Activated CD8-positive, alpha-beta memory T cell treated with anti-CD3 and anti-CD28 coated beads for 1 hour (primary cell): ENCODE measurements around the gene USP16.
"Not testable (repeated sequence)": the region's sequence is repeated elsewhere in the genome, so short reads cannot be mapped to it uniquely, and the experiment has no call there.

ENCODE experiments used
- DNase-seq, 2 donors: peaks; one replicate each; pipeline ENCODE4 v3.0.0-alpha.2; 2020; ENCODE audit warnings: low read depth in 1 of 2; ENCODE audit errors: extremely low read depth in 1 of 2

The USP16 gene

GRCh38 chr21:29024474-29025327 lies at the start of gene USP16:
TSS of gene USP16 (plus strand) at chr21:29024668. CDS start at chr21:29027914, 3,246 bp downstream.
- peak; percentile 86 to 87 for DNase-seq

DNA sequence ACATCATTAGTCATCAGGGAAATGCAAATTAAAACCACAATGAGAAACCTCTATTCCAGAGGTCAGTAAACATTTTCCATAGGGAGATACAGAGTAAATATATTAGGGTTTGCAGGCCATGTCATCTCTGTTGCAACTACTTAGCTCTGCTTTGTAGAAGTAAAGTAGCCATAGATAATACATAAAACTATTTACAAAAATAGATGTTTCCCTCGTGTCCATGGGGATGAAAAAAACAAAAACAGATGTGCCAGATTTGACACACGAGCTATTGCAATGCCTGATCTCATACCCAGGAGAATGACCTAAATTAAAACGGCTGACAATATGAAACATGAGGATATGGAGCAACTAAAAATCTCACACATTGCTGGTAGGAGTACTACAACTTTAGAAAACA lies 49.1 kb upstream of the USP16 start:
- no peak for DNase-seq

DNA sequence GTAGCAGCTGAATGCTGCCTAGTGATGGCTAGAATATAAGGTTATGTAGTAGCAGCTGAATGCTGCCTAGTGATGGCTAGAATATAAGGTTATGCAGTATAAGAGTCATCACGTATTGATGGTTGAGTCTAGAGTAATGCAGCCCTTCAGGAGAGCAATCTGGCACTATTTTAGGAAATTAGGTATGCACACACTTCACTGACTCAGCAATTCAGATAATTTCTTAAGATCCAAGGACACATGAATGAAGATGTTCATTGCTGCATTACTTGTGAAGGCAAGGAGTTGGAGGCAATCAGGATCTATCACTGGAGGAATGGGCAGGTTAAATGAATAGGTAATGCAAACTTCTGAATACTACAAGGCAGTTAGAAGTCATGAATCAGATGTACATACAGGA lies 45.4 kb upstream of the USP16 start:
- no peak for DNase-seq

DNA sequence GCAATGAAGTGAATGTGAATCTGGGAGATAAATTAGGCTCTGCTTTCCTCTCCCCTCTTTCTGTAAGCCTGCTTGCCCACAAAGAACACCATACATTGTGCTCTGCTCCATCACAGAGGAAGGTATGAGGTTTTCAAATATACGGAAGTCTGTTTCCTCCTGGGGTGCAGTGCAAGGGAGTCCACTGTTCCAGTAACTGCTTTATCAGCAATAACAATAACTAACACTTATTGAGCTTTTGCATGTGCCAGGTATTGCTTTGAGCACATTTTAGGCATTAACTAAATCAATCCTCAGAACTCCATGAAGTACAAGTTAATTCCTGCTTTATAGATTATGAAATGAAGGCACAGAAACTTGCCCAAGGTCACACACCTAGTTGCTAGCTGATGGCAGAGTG lies 41.8 kb upstream of the USP16 start:
- DNase-seq: no peak

- no peak for DNase-seq
Observed at GRCh38 chr21:28986677-28987076, 37.8 kb upstream of the USP16 start.

DNA sequence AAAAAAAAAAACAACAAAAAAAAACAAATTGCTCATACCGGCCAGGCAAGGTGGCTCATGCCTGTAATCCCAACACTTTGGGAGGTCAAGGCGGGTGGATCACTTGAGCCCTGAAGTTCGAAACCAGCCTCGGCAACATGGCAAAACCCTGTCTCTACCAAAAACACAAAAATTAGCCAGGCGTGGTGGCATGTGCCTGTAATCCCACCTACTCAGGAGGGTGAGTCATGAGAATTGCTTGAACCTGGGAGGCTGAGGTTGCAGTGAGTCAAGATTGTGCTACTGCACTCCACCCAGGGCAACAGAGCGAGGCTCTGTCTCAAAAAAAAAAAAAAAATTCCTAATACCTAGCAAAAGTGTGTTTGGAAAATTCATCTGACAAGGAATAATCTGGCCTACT lies 36.3 kb upstream of the USP16 start:
- not testable (repeated sequence) for DNase-seq

DNA sequence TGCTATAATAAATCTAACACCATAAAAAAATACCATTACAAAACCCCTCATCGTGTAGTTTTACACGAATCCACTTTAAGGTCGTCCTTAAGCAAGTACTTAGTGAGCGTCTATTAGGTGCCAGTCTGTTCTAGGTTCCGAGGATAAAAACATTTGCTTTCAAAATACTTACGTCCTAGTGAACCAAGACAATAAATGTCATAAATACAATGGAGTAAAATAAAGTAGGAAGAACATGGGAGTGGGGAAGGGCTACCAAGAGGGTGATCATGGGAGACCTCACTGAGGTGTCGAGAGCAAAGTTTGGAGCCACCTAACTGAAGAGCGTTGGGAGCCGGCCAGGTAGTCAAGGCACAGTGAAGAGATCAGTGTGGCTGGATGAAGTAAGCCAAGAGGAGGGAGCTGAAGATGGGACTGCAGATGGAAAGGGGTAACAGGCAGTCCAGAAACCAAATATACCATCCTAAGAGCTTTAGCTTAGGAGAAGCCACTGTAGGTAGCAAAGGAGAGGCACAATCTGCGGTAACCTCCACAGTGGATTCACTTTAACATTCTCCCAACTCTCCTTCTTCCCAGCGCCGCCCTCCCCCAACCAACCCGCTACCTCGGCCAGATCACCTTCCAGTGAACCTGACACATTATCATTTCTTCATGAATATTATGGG lies 32.5 kb upstream of the USP16 start:
- DNase-seq: no peak

GRCh38 chr21:28992526-28993292 lies 31.8 kb upstream of the USP16 start, which contains the start of gene LTN1:
TSS of gene LTN1 (minus strand) at chr21:28992877. CDS start at chr21:28992805, 72 bp downstream.
- DNase-seq: peak; percentile 93 to 99

DNA sequence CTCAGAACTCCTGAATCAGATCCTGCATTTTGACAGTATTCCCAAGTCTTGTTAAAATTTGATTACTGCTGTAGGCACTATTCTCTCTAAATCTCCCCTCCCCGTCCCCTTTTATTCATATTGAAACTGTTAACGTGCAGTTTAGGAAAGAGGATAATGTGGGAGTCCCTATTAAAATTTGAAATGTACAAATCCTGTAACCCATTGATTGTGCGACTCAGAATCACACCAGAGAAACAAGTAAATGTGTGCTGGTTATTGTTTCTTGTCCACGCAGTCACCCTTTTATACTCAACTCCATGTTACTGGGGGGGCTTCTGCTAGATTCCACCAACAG lies 31.2 kb upstream of the USP16 start:
- no peak for DNase-seq

- DNase-seq: peak; percentile 86 to 94
Observed at GRCh38 chr21:29002442-29003144, 21.9 kb upstream of the USP16 start.

DNA sequence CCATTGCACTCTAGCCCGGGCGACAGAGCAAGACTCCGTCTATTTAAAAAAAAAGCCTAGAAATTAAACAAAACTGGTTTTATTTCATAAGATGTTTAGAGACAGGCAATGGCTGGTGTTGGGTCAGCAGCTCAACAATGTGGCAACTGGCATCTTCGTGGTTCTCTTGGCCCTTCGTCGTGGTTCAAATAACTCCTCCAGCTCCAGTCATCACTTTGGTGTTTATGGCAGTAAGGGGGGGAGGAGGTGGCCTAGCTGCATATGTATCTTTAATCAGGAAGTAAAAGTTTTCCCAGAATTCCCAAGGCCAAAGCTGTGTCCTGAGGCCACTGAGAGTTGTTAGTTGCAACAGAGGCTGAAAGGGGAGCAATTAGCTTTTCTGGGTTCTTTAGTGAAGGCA lies 18.8 kb upstream of the USP16 start:
- DNase-seq: no peak

- DNase-seq: no peak
Observed at GRCh38 chr21:29007135-29007534, 17.3 kb upstream of the USP16 start.

- no peak for DNase-seq
Observed at GRCh38 chr21:29007810-29008209, 16.7 kb upstream of the USP16 start.

GRCh38 chr21:29008367-29008766 lies 16.1 kb upstream of the USP16 start:
- DNase-seq: no peak

DNA sequence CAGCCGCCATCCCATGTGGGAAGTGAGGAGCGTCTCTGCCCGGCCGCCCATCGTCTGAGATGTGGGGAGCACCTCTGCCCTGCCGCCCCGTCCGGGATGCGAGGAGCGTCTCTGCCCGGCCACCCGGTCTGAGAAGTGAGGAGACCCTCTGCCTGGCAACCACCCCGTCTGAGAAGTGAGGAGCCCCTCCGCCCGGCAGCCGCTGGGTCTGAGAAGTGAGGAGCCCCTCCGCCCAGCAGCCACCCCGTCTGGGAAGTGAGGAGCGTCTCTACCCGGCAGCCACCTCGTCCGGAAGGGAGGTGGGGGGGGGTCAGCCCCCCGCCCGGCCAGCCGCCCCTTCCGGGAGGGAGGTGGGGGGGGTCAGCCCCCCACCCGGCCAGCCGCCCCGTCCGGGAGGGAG lies 13.2 kb upstream of the USP16 start:
- DNase-seq: not testable (repeated sequence)

DNA sequence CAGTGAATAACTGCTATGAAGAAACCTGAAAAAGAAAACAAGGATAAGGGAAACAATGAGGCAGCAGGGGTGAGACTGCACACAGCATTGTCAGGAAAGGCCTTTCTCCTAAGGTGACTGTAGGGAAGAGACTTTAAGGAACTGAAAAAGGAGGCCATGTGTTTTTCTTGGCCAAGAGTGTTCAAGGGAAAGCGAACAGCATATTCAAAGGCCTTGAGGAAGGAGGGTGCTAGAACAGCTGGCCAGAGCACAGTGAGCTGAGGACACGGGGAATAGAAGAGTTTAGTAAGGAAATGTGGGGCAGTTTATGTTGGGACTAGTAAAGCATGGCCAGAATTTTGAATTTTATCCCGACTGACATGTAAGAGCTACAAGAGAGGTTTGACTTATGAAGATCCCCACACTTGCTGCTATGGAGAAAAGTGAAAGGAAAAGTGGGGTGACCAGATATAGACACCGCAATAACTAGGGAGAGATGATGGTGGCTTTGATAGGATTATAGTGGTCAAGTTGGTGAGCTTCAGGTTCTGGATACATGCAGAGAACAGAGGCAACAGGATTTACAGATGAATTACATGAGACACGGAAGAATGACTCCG lies 6.7 kb upstream of the USP16 start:
- DNase-seq: no peak

DNA sequence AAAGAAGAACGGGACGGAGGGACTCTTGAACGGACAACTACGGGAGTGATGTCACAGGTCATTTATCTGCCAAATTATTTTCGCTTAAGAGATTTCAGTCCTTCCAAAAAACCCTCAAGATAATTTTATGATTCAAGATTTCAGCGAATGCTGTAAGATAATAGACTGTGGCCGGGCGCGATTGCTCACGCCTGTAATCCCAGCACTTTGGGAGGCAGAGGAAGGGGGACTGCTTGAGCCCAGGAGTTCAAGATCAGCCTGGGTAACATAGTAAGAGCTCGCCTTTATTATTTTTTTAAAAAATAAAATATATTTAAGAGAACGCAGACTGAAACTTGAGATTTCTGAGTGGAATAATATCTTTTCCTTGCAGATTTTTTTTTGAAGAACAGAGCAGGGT lies 5.9 kb upstream of the USP16 start:
- no peak for DNase-seq

GRCh38 chr21:29022166-29022565 lies 2.3 kb upstream of the USP16 start:
- DNase-seq: no peak

GRCh38 chr21:29025328-29025713 lies 853 bp downstream of the USP16 start:
- DNase-seq: no peak

DNA sequence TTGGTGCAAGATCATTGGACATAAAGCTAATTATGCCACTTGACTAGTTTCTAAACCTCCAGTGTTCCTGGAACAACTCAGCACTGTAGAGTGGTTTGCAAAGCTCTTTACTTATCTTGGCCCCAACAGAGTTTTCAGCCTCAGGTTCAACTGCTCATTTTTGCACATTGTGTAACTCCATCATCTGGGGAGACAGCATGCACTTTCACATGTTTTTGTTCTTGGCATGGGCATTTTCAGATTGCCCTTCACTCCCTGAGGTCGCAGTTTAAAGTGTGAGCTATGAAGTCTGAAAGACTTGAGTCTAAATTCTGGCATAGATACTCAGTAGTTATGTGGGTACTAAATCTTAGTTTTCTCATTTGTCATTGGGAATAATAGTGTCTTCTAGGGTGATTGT lies 5.1 kb downstream of the USP16 start:
- no peak for DNase-seq

DNA sequence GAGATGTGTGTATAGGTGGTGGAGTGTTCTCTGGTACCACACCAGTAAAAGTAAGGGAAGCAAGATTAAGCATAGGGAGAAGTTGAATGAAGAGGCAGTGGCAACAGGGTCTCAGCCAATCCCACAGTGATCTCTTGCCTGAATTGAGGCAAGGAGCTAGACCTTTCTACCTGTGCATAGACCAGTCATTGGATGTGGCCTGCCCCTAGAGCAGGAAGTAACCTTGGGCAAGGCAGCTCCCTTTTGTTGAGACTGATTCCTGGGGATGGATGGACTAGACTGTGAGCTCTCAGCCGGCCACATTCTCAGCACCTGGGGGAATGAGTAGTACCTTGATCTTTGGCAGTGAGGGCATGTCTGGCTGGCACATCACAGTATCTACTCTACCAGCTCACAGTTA lies 6.4 kb downstream of the USP16 start:
- DNase-seq: no peak
